Posterior cingulate gyrus (tissue), 11 donors: ENCODE measurements around the gene LY86.

ENCODE experiments used
- DNase-seq, 10 donors: peaks; one replicate each; pipeline versions ENCODE4 v3.0.0 to v3.0.0-alpha.2; 2020 to 2021; ENCODE audit warnings: mixed read lengths in 3 of 10
- intact Hi-C: fragments of 100-400 bp; cut with DNase I; formaldehyde crosslinking; loops from one replicate; pipeline ENCODE4 v1.15.1; 2023

LY86 gene

GRCh38 chr6:6569096-6569810 is 19.3 kb upstream of the LY86 start:
- intact Hi-C loops = no loop called here
- no peak for DNase-seq

GRCh38 chr6:6569811-6570164 is 18.7 kb upstream of the LY86 start:
- intact Hi-C loops = no loop called here
- DNase-seq = no peak

- intact Hi-C loops = no loop called here
- no peak for DNase-seq
Measured at GRCh38 chr6:6570929-6571671, 17.4 kb upstream of the LY86 start.

GRCh38 chr6:6575143-6575542 is 13.4 kb upstream of the LY86 start:
- intact Hi-C loops = no loop called here
- DNase-seq = no peak

DNA sequence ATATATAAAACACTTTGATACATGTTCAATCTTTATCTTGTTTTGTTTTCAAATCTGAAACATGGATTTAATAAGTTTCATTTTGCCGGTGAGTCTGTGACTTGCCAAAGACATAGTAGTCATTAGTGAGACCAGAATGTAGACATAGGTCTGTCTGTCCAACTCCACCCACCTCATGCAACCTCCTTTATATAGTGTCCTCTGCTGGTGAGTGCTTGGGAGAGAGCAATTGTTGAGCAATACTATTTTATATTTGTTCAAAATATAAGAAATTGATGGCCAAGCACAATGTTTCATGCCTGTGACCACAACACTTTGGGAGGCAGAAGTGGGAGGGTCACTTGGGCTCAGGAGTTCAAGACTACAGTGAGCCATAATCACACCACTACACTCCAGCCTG is 10.8 kb upstream of the LY86 start:
- no peak for DNase-seq
- intact Hi-C loops = no loop called here

DNA sequence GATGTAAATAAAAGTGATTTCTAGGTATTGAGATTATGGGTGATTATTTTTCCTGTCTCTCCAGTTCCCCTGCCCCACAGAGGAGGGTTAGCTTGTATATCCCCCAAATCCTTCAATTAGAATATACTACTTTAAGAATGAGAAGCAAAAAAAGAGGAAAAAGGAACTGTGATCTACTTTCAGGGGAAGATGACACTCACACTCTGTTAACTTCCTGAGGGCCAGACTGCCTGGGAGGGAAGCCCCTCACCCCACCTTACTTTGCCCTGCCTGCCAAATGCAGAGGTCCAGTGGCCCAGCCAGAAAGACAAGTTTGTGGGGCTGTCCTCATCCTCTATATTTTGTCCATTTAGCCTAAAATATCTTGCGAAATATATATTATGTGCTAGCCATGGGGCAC is 9.2 kb upstream of the LY86 start:
- no peak for DNase-seq
- intact Hi-C loops = no loop called here

- intact Hi-C loops = no loop called here
- DNase-seq = no peak
Measured at GRCh38 chr6:6580225-6580856, 8.2 kb upstream of the LY86 start.

DNA sequence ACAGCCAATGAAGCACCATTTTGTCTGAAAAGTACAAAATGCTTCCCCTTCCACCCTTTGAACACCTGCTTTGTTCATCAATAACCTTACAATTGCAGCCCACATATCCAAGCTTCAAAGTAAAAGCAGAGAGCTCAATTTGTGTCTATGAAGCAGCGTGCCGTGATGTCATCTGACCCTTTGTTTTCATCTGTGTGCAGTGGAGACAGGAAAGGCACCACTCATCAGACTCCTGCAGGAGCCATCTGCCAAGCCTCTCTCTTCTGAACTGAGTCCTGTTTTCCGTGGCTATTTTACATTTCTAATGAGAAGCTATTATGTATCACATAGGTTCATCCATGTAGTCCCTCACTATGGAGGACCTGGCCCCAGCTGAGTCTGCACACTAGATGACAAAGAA is 7.5 kb upstream of the LY86 start:
- no peak for DNase-seq
- intact Hi-C loops = no loop called here

DNA sequence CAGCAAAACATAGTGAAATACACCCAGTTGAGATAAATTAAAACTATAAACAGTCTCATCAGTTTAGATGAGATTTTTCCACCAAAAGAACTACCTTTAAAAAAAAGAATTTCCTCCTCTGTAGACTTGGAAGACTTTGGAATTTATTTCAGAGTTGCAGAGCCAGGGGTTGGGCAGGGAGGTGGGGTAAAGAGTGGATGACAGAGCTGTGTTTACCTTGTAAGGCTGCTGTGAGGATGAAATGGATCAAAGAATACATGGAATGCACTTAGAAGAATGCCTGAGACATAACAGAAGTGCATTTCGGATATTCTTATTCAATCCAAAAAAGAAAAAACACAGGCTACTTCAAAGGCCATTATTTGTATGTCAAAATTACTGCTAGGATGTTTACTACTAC is 6.4 kb upstream of the LY86 start:
- intact Hi-C loops = no loop called here
- no peak for DNase-seq

DNA sequence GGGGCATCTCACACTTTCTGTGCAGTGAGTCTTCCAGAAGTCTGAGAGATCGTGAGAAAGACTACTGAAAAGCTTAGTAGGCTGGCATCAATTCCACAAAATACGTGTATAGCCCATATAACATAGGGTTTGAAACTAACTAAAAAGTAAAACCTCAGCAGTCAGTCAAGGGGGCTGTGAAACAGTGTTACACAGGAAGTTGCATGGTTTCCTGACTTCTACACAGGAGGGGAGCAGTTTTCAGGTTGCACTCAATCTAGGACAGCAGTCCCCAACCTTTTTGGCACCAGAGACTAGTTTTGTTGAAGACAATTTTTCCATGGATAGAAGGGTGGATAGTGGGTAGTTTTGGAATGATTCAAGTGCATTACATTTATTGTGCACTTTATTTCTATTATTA is 4.7 kb upstream of the LY86 start:
- intact Hi-C loops = no loop called here
- no peak for DNase-seq

- DNase-seq = no peak
- intact Hi-C loops = no loop called here
Measured at GRCh38 chr6:6584310-6585002, 4.1 kb upstream of the LY86 start.

DNA sequence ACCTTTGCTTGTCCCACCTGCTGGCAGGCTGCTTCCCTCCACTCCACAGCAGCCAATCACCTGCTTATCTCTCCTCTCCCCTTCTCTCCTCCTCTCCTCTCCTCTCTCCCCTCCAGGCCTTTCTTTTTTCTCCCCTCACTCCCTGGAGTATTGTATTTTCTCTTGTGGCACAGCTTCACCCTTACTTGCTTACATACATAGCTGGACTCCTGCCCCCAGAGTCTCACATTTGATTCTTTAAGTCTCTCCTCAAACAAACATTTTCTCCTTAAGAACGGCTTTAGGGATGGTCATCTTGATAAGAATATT is 3.6 kb upstream of the LY86 start:
- intact Hi-C loops = no loop called here
- no peak for DNase-seq

GRCh38 chr6:6586167-6586566 is 2.4 kb upstream of the LY86 start:
- intact Hi-C loops = no loop called here

GRCh38 chr6:6586671-6587526 is 1.6 kb upstream of the LY86 start:
- intact Hi-C loops = no loop called here

More at GRCh38 chr6:6586167-6586566, 2.4 kb upstream of the LY86 start:
- no peak for DNase-seq

DNA sequence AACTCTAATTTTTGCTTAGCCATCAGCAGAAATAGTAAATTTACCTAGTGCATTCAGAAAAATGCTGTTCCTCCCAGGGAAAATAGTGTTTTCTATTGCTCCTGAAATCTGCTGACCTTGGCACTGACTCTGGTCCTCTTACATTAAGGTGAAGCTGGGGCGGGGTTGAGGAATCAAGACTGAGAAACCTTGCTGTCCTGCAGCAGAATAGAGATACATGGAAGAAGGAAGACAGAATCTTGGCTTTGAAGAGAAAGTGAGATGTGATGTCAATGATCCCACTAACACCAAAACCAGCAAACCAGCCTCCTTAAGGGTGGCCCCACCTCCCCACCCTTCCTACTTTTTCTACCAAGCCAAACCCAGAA is 840 bp upstream of the LY86 start:
- intact Hi-C loops = no loop called here
- DNase-seq = no peak

More at GRCh38 chr6:6586671-6587526, 1.6 kb upstream of the LY86 start:
- no peak for DNase-seq

- DNase-seq = no peak
Measured at GRCh38 chr6:6588924-6589709, 597 bp downstream of the LY86 start.

DNA sequence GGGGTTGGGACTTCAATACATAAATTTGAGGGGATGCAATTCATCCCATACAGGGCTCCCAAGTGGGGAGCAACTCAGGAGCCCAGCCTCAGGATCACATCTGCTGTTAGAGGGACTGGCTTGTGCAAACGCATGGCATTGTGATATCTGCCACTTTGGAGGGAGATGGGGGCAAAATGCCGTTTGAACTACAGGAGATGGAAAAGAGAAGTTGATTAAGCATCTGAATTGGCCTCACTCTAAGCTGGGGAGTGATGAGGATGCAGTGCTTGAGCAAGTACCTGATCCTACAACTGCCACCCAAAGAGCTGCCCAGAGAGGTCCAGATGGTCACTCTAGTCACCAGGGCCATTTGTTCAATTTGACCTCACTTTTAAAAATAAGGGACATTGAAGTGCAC is 2.0 kb downstream of the LY86 start:
- intact Hi-C loops = no loop called here
- DNase-seq = no peak

More at GRCh38 chr6:6588924-6589709, 597 bp downstream of the LY86 start:
- intact Hi-C loops = no loop called here

GRCh38 chr6:6591778-6592465 is 3.4 kb downstream of the LY86 start:
- no peak for DNase-seq
- intact Hi-C loops = no loop called here

- DNase-seq = no peak
- intact Hi-C loops = no loop called here
Measured at GRCh38 chr6:6592826-6593475, 4.4 kb downstream of the LY86 start.
